B cell (primary cell): ENCODE results near the gene CHST13. TPM values are rescaled to one million over a fixed set of nuclear protein-coding genes. Genes with fewer than 3 reads are reported as not detected.

Source experiments
- ATAC-seq: fragments of 200-7000 bp; cut with Tn5 transposase; one replicate; pipeline ENCODE4 v1.10.0; 2021; ENCODE audit warnings: low read depth, mild to moderate bottlenecking, moderate number of reproducible peaks, moderate library complexity
- CTCF ChIA-PET: fragments of 350-600 bp; sonication (Branson Sonifier 250); formaldehyde crosslinking; loops from one replicate; lab custom pipeline; 2021; ENCODE audit warnings: antibody characterized with exemption, inconsistent platforms; lab: Charles Lee
- POLR2A ChIA-PET: fragments of 350-600 bp; sonication (Branson Sonifier 250); formaldehyde crosslinking; loops from one replicate; lab custom pipeline; 2021; ENCODE audit warnings: antibody characterized with exemption; lab: Charles Lee
- DNase-seq: peaks from one replicate; pipeline ENCODE4 v3.0.0; 2013
- H2AFZ ChIP-seq: 2 replicates; pipeline ENCODE4 v1.6.1; 2012; ENCODE audit warnings: mild to moderate bottlenecking, low read depth, low read length; ENCODE audit not compliant: insufficient read depth, poor library complexity, severe bottlenecking
- H3K27ac ChIP-seq, 2 donors: 1 replicate in 1 of 2; 2 replicates in 1 of 2; pipeline ENCODE4 v1.5.1; 2012 to 2013; ENCODE audit warnings: low read length in 2 of 2, mild to moderate bottlenecking in 2 of 2, moderate library complexity in 1 of 2
- H3K27me3 ChIP-seq, 4 experiments: fragments of 200-600 bp in 1 of 4; sonication (generic) in 1 of 4; replicated peaks in 1 of 4; 1 replicate in 2 of 4; 2 replicates in 2 of 4; pipeline versions ENCODE4 v1.6.1 to v1.7.0; 2013 to 2016; ENCODE audit warnings: low read length in 3 of 4, mild to moderate bottlenecking in 2 of 4, mixed read lengths in 1 of 4, moderate library complexity in 1 of 4; ENCODE audit not compliant: insufficient read depth in 4 of 4, control insufficient read depth in 3 of 4; ENCODE audit errors: control extremely low read depth in 1 of 4
- H3K36me3 ChIP-seq, 2 experiments: replicated peaks in 1 of 2; 1 replicate in 1 of 2; 2 replicates in 1 of 2; pipeline versions ENCODE4 v1.6.1 to v1.7.1; 2013; ENCODE audit warnings: low read length in 1 of 2; ENCODE audit not compliant: insufficient read depth in 2 of 2, control insufficient read depth in 1 of 2; ENCODE audit errors: control extremely low read depth in 1 of 2, extremely low read depth in 1 of 2
- H3K4me1 ChIP-seq, 2 donors: fragments of 200-600 bp in 1 of 2; sonication (generic) in 1 of 2; 1 replicate in 1 of 2; 2 replicates in 1 of 2; pipeline versions ENCODE4 v1.5.1 to v1.6.1; 2013 to 2017; ENCODE audit warnings: low read length in 2 of 2; ENCODE audit not compliant: control insufficient read depth in 2 of 2, insufficient read depth in 2 of 2
- H3K4me2 ChIP-seq: replicated peaks from 2 replicates; pipeline ENCODE3; 2012; ENCODE audit warnings: mild to moderate bottlenecking, low read depth, low read length; ENCODE audit not compliant: poor library complexity, severe bottlenecking
- H3K4me3 ChIP-seq, 5 experiments: fragments of 200-600 bp in 1 of 5; sonication (generic) in 1 of 5; 1 replicate in 3 of 5; 2 replicates in 2 of 5; pipeline versions ENCODE4 v1.5.1 to v1.7.0; 2011 to 2016; ENCODE audit warnings: low read length in 4 of 5, mild to moderate bottlenecking in 4 of 5, low read depth in 2 of 5, control low read depth in 1 of 5, moderate library complexity in 1 of 5; ENCODE audit not compliant: insufficient read depth in 1 of 5; ENCODE audit errors: control extremely low read depth in 1 of 5, extremely low read depth in 1 of 5
- H3K79me2 ChIP-seq: fragments of 200-600 bp; sonication (generic); one replicate; pipeline ENCODE4 v1.6.0; 2016; ENCODE audit warnings: low read length; ENCODE audit not compliant: control insufficient read depth, insufficient read depth
- H3K9ac ChIP-seq: fragments of 200-600 bp; sonication (generic); 2 replicates; pipeline ENCODE4 v1.6.1; 2017; ENCODE audit warnings: mild to moderate bottlenecking, low read length, moderate library complexity
- H3K9me3 ChIP-seq, 3 donors: one replicate each; pipeline versions ENCODE4 v1.6.1 to v1.7.1; 2013; ENCODE audit warnings: low read length in 2 of 3; ENCODE audit not compliant: control insufficient read depth in 2 of 3, insufficient read depth in 1 of 3; ENCODE audit errors: control extremely low read depth in 1 of 3
- H4K20me1 ChIP-seq: 2 replicates; pipeline ENCODE4 v1.6.0; 2012; ENCODE audit warnings: mild to moderate bottlenecking, low read length; ENCODE audit not compliant: insufficient read depth, control insufficient read depth, poor library complexity, severe bottlenecking
- H3K27ac Mint-ChIP-seq: one replicate; pipeline ENCODE4 v1.8.0; 2021; ENCODE audit warnings: mixed read lengths
- H3K27me3 Mint-ChIP-seq: one replicate; pipeline ENCODE4 v1.8.0; 2021; ENCODE audit warnings: mixed read lengths
- H3K4me1 Mint-ChIP-seq: one replicate; pipeline ENCODE4 v1.8.0; 2021; ENCODE audit warnings: mixed read lengths
- H3K4me3 Mint-ChIP-seq: one replicate; pipeline ENCODE4 v1.8.0; 2021; ENCODE audit warnings: mixed read lengths
- H3K9me3 Mint-ChIP-seq: one replicate; pipeline ENCODE4 v1.8.0; 2022; ENCODE audit warnings: mixed read lengths; ENCODE audit not compliant: insufficient read depth
- EZH2 ChIP-seq: IDR thresholded peaks from 2 replicates; pipeline ENCODE4 v1.6.1; 2012; ENCODE audit warnings: borderline replicate concordance, low read depth, mild to moderate bottlenecking, moderate library complexity, low read length; ENCODE audit not compliant: insufficient read depth, poor library complexity, severe bottlenecking
- WGBS: methylation state at CpG from one replicate; pipeline ENCODE4 v1.1.5; 2013; ENCODE audit warnings: missing lambda C conversion rate; ENCODE audit not compliant: insufficient coverage; 5-methylcytosine and 5-hydroxymethylcytosine counted together
- intact Hi-C: fragments of 100-400 bp; cut with micrococcal nuclease; formaldehyde crosslinking; loops from one replicate; pipeline ENCODE4 v1.10.0; 2022
- polyA plus RNA-seq: library from polyadenylated mRNA; depleted of rRNA; stranded (reverse); fragments of >200 nt; gene quantifications from 2 replicates; pipeline ENCODE4 v1.2.3, GENCODE V29; 2012
- total RNA-seq, 2 donors: library from RNA; stranded (reverse); fragments of 120-200 nt in 1 of 2; gene quantifications; 1 replicate in 1 of 2; 2 replicates in 1 of 2; pipeline versions ENCODE4 v1.2.3 to v1.2.4, GENCODE V29; 2013 to 2022
- TF ChIP-seq, protein P1 (sequence below): fragments of 200-600 bp; IDR thresholded peaks from one replicate; pipeline ENCODE4 v1.8.0; 2022; ENCODE audit warnings: antibody characterized with exemption, mild to moderate bottlenecking

Gene CHST13
- total and polyA plus RNA-seq, 2 donors (not counting 1 experiment from before 2014, with no cell fraction given): 0.07 TPM; not detected in 1

GRCh38 chr3:126514161-126514560 is 9.8 kb upstream of the CHST13 start:
- H3K27me3 Mint-ChIP-seq: no peaks in the 10 kb centered on the region
- intact Hi-C loops: no loop called here
- peaks cover 0 to 2% (median 0%) of the 10 kb centered on the region in 4 experiments for H3K27me3 ChIP-seq
- ChIA-PET POLR2A (no interaction called here), CTCF (interaction anchor here (1.2 kb wide), 1 partner anchor 1033 kb away, joined by 3 read pairs; no protein-coding TSS in a partner anchor)
- no peak overlapping the region for H3K4me2 ChIP-seq
- H3K36me3 ChIP-seq: no peaks in the 10 kb centered on the region
- H3K9ac ChIP-seq: no peak overlapping the region
- H3K4me3 Mint-ChIP-seq: no peak overlapping the region
- no peaks in the 10 kb centered on the region for H3K9me3 ChIP-seq
- H3K27ac Mint-ChIP-seq: no peak overlapping the region
- no peak overlapping the region for H3K4me3 ChIP-seq
- H3K27ac ChIP-seq: no peak overlapping the region
- no peaks in the 10 kb centered on the region for H3K4me1 ChIP-seq
- TF ChIP-seq, protein P1, sequence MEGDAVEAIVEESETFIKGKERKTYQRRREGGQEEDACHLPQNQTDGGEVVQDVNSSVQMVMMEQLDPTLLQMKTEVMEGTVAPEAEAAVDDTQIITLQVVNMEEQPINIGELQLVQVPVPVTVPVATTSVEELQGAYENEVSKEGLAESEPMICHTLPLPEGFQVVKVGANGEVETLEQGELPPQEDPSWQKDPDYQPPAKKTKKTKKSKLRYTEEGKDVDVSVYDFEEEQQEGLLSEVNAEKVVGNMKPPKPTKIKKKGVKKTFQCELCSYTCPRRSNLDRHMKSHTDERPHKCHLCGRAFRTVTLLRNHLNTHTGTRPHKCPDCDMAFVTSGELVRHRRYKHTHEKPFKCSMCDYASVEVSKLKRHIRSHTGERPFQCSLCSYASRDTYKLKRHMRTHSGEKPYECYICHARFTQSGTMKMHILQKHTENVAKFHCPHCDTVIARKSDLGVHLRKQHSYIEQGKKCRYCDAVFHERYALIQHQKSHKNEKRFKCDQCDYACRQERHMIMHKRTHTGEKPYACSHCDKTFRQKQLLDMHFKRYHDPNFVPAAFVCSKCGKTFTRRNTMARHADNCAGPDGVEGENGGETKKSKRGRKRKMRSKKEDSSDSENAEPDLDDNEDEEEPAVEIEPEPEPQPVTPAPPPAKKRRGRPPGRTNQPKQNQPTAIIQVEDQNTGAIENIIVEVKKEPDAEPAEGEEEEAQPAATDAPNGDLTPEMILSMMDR: no peak
- no peak for TF ChIP-seq EZH2
- 98% methylated on average over 11 of the region's 11 CpGs for WGBS
- no peaks in the 10 kb centered on the region for H3K79me2 ChIP-seq
- H3K9me3 Mint-ChIP-seq: no peaks in the 10 kb centered on the region
- ATAC-seq (no peak), DNase-seq (no peak)
- H4K20me1 ChIP-seq: no peaks in the 10 kb centered on the region
- no peak overlapping the region for H2AFZ ChIP-seq
- no peaks in the 10 kb centered on the region for H3K4me1 Mint-ChIP-seq

DNA sequence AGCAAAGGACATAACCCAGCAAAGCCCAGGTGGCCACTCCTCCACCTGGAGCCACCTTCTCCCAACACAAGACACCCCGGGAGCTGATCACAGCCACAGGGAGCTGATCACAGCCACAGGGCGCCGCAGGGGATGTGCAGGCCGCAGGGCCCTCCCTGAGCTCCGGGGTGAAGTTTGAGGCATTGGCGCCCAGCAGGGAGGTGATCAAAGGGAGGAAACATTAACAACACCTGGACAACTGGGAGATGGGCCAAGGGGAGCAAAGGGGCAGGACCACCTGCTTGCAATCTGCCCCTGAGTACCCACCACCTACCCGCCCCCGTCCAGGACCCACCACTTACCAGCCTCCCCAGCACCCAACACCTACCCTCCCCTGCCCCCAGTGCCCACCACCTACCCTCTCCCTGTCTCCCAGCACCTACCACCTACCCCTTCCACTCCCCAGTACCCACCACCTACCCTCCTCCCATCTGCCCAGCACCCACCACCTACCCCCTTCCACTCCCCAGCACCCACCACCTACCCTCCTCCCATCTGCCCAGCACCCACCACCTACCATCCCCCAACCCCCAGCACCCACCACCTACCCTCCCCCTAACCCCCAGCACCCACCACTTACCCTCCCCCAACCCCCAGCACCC is 8.8 kb upstream of the CHST13 start:
- DNase-seq (no peak), ATAC-seq (no peak)
- Histone ChIP-seq H3K4me1 (no peaks in the 10 kb centered on the region), H3K9me3 (no peaks in the 10 kb centered on the region), H3K79me2 (no peaks in the 10 kb centered on the region), H4K20me1 (no peaks in the 10 kb centered on the region), H3K9ac (no peak overlapping the region), H2AFZ (no peak overlapping the region), H3K4me3 (no peak overlapping the region), H3K36me3 (no peaks in the 10 kb centered on the region), H3K27ac (no peak overlapping the region), H3K4me2 (no peak overlapping the region), H3K27me3 (peaks cover 0 to 5% (median 0%) of the 10 kb centered on the region in 4 experiments)
- POLR2A ChIA-PET: no interaction called here
- CTCF ChIA-PET: no interaction called here
- Mint-ChIP-seq H3K27ac (no peak overlapping the region), H3K4me3 (no peak overlapping the region), H3K9me3 (no peaks in the 10 kb centered on the region), H3K27me3 (no peaks in the 10 kb centered on the region), H3K4me1 (no peaks in the 10 kb centered on the region)
- no peak for TF ChIP-seq EZH2
- TF ChIP-seq, protein P1: no peak
- 100% methylated on average over 3 of the region's 8 CpGs for WGBS
- intact Hi-C loops: no loop called here
